GM18520 (cell line): ENCODE results near the gene NPAS3.

Experiments
- ATAC-seq: cut with Tn5 transposase; IDR thresholded peaks from one replicate; pipeline ENCODE4 v1.9.1; 2021; ENCODE audit not compliant: unreplicated experiment

NPAS3 gene

DNA sequence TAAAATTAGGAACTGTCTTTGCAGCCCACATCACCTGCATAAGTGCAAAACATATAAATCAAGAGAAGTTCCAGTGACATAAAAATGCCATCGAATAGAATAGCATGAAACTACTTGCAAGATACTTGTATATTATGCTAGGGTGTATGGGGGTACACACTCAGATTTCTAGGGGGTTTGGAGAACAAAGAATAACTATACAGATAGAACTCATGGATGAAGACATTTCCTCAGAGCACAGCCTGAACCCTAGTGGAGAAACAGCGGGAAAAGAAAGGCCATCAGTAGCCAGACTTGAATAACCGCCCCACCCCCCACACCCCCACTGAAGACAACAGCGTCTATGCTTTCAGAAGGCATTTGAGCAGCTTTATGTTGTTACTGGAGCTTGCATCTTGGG is 425.8 kb downstream of the NPAS3 start:
- ATAC-seq, result no peak

GRCh38 chr14:33369041-33369440 is 430.4 kb downstream of the NPAS3 start:
- no peak for ATAC-seq

GRCh38 chr14:33369972-33370371 is 431.3 kb downstream of the NPAS3 start:
- ATAC-seq, result no peak

DNA sequence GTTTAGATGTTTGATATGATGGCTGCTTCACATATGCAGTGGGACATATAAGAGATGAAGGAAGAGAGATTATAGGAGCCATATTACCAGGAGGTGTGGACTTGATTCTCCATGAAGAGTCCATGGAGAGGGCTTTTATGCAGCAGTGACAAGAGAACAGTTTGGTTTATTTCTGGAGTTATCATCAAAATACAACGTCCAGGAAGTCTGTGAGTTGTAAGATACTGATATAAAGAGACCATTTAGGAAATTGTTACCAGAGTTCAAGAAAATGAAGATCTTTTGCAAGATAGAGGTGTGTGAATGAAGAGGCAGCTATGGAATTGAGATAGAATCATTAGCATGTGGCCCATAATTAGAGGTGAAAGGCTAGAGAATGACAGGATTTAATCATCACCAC is 431.7 kb downstream of the NPAS3 start:
- no peak for ATAC-seq

DNA sequence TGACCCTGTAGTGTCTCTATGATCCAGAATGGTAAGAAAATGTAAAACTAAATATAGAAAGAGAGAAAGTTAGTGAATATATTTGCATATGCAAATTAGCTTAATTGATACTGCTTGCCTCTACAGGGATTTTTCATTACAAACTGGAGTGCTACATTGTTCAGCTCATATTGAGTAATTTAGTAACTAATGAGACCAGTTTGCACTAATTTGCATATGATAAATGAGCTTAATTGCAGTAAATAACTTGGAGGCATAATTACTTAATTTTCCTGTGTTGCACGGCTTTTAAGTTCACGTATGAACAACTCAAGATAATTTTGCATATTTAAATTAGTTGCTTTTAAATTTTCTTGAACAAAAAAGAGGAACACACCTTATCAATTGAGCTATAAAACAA is 436.5 kb downstream of the NPAS3 start:
- ATAC-seq, result no peak

DNA sequence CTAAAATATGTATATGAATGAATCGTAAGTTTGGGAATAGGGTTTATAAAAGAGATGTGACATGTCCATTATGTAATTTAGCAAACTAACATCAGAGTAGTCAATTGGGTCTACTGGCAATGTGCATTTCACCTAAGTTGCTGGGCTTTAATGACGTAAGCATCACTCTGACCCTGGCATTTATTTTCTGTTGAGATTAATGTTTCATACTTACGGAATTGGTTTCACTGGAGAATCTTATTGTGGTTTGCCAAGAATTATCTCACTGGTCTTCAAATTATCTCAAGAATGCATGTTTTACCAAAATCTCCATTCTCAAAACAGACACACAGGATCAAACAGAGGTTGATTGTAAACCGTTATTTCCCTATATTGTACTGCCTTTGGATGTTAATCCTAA is 437.1 kb downstream of the NPAS3 start:
- no peak for ATAC-seq

DNA sequence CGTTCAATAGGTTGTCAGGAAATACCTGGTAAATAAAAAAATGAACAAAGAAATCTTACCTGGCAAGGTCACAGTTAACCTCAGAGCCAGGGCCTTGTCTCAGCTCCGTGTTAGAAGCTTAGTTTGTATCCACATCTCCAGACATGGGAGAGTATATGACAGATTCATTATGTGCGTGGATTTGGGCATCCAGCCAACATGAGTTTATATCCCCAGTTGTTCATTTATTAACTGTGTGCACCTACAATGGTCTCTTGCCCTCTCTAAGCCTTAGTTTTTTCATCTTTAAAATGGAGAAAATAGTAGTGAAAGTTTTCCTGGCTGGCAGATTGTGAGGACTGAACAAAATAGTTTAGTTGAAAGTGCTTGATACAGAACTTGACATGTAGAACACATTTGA is 437.8 kb downstream of the NPAS3 start:
- no peak for ATAC-seq

DNA sequence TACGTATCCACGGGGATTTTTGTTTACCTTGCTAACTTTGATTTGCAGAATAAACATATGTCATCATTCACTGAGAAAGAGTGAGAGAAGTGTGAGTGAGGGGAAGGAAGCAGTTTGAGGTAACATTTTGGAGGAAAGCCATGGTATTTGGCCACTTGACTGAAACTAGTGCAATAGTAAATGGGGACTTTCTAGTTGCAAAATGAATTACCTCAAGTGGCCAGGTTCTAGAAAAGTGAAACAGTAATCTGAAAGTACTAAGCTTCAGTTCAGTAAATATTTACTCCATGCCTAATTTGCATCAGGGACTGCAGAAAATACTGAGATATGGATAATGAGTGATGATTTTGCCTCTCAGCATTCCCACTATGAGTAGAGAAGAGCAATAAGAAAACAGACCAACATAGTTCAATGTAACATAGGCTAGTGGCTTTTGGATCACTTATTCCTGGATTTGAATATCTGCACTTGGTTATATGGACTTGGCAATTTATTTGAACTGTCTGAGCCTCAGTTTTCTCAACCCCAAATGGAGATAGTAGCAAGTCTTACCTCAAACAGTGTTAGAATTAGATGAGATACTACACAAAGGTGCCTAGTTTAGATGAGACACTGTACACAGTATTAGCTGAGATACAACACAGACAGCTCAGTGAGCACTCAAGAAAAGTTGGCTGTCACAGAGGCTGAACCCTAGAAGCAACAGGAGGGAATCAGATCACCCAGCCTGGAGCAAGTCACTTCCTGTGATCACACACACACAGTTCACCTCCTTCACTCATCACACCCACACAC is 439.1 kb downstream of the NPAS3 start:
- peak; percentile 58 for ATAC-seq

DNA sequence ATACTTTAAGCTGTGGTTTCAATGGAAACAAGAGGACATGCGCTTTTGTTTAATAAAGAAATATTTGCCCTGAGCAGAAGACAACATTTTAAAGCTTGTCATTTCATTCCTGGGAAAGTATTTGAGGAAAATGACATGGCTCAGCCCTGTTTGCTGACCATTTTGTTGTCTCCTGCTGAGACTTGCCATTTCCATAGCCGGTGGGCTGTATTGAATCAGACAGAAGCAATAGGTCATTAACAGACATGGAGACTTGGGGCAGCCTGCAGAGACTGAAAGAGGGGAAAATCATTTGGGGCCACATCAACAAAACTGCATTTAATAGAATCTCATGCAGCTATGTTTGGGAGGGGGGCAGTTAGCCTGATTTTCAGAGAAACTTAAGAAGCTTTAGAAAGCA is 443.0 kb downstream of the NPAS3 start:
- no peak for ATAC-seq

DNA sequence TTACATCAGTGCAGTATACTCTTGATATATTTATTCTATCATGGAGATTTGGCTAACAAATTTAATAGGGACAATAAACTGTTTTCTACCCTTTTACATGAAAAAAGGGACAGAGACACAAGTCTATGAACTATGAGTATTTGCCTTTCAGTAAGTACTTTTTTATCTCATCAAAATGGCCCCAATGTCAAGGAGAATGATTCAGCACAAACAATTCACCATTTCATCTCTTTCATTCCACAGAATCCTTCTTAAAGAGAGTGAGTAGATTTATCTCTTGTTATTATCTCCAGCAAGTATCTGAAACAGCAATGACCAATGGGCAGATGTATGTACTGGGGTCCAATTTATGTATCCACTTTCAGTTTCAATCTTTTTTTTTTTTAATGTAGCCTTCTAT is 447.5 kb downstream of the NPAS3 start:
- no peak for ATAC-seq

DNA sequence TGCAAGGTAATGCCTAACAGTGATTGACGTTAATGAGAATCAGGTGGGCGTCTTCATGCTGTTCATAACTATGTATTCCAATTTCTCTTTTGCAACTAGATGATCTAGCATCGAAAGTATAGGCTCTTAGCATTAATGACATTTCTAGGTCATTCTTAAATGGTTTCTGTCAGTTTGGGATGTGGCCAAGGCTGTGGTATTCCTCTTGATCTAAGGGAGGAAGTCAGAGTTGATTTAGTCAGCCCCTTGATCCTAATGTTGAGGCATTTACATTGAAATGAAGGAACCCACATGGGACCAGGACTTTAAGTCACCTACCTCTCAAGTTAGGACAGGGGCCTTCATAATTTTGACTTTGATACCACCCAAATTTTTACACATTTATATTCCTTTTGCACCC is 448.1 kb downstream of the NPAS3 start:
- ATAC-seq, result no peak

DNA sequence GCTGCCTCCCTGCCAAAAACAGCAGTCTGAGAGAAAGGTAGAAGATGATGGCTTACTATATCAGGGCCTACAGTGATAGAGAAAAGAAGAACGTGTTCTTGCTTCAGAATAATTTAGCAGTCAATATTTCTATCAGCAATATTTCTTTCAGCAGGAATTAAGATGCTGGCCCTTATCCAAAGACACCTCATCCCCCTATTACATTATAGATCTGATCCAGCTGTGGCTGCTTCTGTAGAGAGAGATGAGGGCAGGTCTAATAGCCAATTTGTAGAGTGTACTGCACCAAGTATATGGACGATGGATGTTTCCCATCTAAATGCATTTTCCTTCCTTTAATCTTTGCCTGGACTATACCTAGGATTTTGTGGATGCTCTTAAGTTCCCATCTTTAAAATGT is 451.7 kb downstream of the NPAS3 start:
- ATAC-seq, result no peak

DNA sequence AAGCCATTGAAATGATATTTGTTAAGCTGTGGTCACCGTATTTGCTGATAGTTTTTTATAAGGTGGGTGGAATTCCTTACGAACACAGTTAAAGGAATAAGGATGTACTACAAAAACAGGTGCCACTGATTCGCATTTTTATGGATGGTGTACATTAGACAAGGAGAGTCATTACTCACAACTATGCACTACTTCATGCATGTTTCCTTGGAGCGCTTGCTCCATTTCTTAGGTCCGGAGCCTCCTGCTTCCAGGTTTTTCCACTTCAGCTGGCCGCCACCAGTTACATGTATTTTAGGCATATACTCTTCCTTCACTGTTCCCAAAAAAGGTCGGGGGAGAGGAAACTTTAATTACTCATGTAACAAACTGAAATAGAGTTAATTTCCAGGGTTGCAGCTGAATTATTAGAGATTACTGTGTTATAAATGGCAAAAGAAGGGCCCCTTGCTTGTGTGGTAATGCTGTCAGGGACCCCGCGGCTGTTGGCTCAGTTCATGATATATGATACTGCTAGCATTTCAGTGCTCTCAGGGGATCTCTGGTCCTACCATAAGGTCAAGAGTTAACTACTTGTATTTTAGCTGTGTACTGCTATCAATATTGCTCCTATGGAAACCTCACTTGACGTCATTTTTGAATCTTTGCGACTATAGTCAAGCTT is 454.7 kb downstream of the NPAS3 start:
- no peak for ATAC-seq

DNA sequence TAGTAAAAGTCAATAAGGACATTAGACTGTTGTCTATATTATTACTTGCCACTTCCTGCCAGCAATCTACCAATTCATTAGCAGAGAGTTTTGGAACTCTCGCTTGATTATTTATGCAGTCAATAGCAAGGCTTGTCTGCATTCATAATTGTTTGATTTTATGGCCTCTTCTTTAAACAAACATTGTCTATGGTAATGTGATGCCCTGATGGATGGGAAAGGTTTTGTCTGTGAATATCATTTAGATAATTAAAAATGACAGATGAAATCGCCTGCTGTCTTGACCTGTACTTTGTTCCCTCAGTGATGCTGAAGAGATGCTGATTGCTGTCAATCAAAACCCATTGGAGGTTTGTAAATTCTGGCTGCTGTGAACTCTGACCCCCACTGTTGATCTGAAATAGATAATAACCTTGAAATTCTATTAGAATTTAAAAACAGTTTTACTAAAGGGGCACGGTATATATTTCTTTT is 455.3 kb downstream of the NPAS3 start:
- ATAC-seq, result no peak

- no peak for ATAC-seq
Observed at GRCh38 chr14:33401311-33401710, 462.6 kb downstream of the NPAS3 start.

DNA sequence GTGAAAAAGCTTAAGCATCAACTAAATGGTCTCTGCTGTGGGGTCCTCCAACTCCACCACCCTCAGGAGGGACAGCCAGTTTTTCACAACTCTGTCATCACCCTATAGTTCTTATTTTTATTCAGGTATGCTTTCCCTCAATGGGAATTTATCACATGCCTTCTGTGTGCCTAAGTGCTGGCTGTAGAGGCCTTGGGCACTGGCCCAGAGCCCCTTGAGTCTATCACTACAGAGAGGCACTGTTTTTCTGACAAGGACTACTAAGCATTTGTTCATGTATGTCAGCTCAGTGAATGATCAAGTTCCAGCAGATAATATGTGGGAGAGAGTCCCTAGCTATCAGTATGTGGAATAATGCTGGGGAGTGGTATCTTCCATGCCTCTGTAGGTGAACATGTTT is 463.9 kb downstream of the NPAS3 start:
- no peak for ATAC-seq

DNA sequence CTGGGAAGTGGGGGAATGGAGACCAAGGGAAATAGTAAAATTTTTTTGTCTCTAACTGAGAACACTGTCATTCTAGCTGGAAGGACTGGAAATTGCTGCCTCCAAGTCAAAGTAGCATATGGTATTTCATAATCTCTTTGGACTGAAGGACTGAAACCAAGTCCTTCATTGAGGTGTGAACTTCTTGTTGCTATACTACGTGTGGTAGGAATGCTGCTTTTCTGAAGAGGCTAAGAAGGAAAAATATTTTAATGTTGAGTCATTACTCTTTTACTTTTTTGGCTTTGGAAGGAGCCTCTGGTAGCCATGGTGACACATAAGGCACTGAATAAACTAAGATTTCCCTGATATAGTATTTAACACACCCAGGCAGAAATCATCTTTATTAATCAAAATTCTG is 465.4 kb downstream of the NPAS3 start:
- no peak for ATAC-seq

DNA sequence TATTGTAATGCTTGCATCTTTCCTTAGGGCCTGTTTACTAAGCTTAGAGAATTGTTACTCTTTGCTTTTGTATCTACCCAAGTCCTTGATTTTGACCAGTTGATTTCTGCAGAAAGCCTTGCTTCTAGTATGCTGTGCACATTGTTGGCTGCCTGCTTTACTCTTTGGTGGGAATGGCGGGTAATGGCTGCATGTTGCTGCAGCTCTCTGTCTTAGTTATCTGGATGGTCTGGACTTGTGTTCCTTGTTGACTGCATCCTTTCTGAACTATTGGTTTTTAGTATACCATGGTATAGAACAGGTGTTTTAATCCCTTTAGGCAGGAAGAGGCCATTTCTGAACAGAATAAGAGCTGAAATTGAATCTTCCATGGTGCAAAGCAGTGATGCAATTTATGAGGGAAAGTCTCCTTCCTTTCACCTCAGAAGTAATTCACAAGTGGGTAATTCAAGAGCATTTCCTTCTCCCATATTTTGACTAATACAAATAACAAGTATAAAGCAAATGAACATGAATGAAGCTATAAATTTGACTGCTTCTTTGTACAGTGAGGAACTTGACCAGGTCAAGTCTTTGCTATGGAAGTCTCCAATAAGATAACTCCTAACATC is 466.4 kb downstream of the NPAS3 start:
- no peak for ATAC-seq

DNA sequence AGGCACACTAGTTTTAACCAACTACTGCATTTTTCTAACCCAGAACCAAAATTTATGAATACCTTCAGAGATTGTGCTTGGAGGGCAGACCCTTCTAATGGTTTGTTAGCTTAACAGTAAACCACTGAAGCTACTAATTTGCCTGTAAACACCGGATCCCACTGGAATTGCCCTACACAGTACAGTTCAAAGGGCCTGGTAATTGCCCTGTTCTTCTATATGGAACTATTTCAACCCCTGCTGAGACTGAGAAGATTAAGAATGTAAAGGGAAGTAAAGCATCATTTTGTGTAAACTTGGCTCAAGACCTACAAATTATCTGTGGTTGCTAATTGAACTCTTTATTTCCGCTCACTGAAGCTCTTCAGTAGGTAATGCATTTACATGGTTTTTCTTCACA is 468.1 kb downstream of the NPAS3 start:
- no peak for ATAC-seq

GRCh38 chr14:33408291-33408690 is 469.6 kb downstream of the NPAS3 start:
- no peak for ATAC-seq

- ATAC-seq, result no peak
Observed at GRCh38 chr14:33412450-33412849, 473.8 kb downstream of the NPAS3 start.

DNA sequence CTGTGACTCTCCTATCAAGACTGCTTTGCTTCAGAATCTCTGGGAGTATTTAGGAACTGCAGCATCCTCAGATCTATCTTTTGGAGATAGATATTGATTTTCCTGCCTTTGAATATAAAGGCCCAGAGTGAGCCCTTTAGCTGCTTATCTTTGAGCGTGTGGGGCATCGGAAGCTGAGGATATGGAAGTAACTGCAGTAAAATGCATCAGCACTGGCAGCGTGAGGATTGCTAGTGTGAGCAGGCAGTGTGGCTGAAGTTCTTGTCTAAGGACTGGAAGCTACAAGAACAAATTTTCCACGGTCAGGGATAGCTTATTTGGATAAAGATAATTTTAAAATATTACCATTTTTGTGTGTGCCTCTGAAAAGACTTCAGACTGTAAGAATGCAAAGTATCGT is 474.7 kb downstream of the NPAS3 start:
- ATAC-seq, result no peak
